Natural killer cell (primary cell): ENCODE measurements around the gene RGS2. TPM values are rescaled to one million over a fixed set of nuclear protein-coding genes. Genes with fewer than 3 reads are reported as not detected.

Source experiments
- ATAC-seq, 3 donors: fragments of 150-1000 bp in 2 of 3; fragments of 200-7000 bp in 1 of 3; cut with Tn5 transposase; 1 replicate in 1 of 3; 2 replicates in 2 of 3; pipeline ENCODE4 v1.10.0; 2021; ENCODE audit warnings: mild to moderate bottlenecking in 2 of 3, moderate library complexity in 2 of 3
- DNase-seq, 2 donors: peaks; one replicate each; pipeline versions ENCODE4 v3.0.0 to v3.0.0-alpha.2; 2013 to 2021; ENCODE audit warnings: mixed read lengths in 1 of 2
- H3K27ac ChIP-seq: one replicate; pipeline ENCODE4 v1.5.1; 2013; ENCODE audit warnings: mild to moderate bottlenecking, low read length
- H3K27me3 ChIP-seq: one replicate; pipeline ENCODE4 v1.6.1; 2013; ENCODE audit warnings: low read length; ENCODE audit not compliant: control insufficient read depth, insufficient read depth
- H3K36me3 ChIP-seq: one replicate; pipeline ENCODE4 v1.6.1; 2013; ENCODE audit warnings: low read length; ENCODE audit not compliant: control insufficient read depth, insufficient read depth
- H3K4me1 ChIP-seq: one replicate; pipeline ENCODE4 v1.6.1; 2013; ENCODE audit warnings: low read length; ENCODE audit not compliant: control insufficient read depth, insufficient read depth
- H3K4me3 ChIP-seq: one replicate; pipeline ENCODE4 v1.5.1; 2013; ENCODE audit warnings: low read length
- H3K9me3 ChIP-seq: one replicate; pipeline ENCODE4 v1.6.1; 2013; ENCODE audit warnings: low read length; ENCODE audit not compliant: control insufficient read depth, insufficient read depth
- H3K27ac Mint-ChIP-seq, 2 donors: one replicate each; pipeline ENCODE4 v1.8.0; 2022; ENCODE audit warnings: mild to moderate bottlenecking in 2 of 2, mixed read lengths in 2 of 2, moderate library complexity in 1 of 2
- H3K27me3 Mint-ChIP-seq, 2 donors: one replicate each; pipeline ENCODE4 v1.8.0; 2022; ENCODE audit warnings: low read depth in 2 of 2, mixed read lengths in 2 of 2
- H3K36me3 Mint-ChIP-seq: one replicate; pipeline ENCODE4 v1.8.0; 2022; ENCODE audit warnings: mixed read lengths
- H3K4me1 Mint-ChIP-seq, 2 donors: one replicate each; pipeline ENCODE4 v1.8.0; 2022; ENCODE audit warnings: mixed read lengths in 2 of 2
- H3K4me3 Mint-ChIP-seq: one replicate; pipeline ENCODE4 v1.8.0; 2022; ENCODE audit warnings: mild to moderate bottlenecking, moderate library complexity, mixed read lengths
- H3K9me3 Mint-ChIP-seq, 2 donors: one replicate each; pipeline ENCODE4 v1.8.0; 2022; ENCODE audit warnings: mixed read lengths in 2 of 2
- WGBS: methylation state at CpG from one replicate; pipeline ENCODE4 v1.1.7; 2013; ENCODE audit warnings: missing lambda C conversion rate; ENCODE audit not compliant: insufficient coverage; 5-methylcytosine and 5-hydroxymethylcytosine counted together
- intact Hi-C: fragments of 100-400 bp; cut with micrococcal nuclease; formaldehyde crosslinking; loops from one replicate; pipeline ENCODE4 v1.14.2; 2022
- total RNA-seq, 4 donors: library from RNA; stranded (reverse); fragments of 120-200 nt in 1 of 4; gene quantifications; one replicate each; pipeline versions ENCODE4 v1.2.3 to v1.2.4, GENCODE V29; 2013 to 2022
- TF ChIP-seq, protein P1 (sequence below): fragments of 200-600 bp; IDR thresholded peaks from one replicate; pipeline ENCODE4 v1.8.0; 2022; ENCODE audit warnings: antibody characterized with exemption

The RGS2 gene
- total RNA-seq, 3 donors from 2014 or later (not counting 1 experiment from before 2014, with no cell fraction given), result 117 to 268 (median 154) TPM

DNA sequence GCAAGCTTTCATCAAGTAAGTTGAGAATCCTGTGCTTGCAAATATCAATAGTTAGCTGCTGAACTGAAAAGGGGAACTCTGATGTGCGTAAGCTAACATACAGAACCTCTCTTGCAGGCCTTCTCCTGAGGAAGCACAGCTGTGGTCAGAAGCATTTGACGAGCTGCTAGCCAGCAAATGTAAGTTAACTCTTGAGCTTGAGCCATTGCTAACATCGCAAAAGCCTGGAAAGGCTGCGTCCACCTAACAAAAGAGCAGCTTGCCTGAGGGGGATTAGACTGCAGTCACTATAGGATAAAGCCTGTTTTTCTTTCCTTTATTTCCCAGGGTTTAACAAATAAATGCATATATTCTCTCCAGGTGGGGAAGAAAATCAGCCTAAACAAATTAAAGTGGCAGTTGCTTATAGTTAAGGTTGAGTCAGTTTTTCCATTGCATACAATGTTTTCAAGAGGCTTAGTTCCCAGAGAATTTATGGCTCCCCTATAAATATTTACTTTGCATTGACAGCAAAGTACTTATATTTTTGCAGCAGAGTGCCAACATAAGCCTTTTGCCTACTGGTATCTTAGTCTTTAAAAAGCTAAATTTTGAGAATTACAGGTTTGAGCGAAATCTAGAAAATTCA is 1.5 kb downstream of the RGS2 start:
- H3K36me3 Mint-ChIP-seq, result peaks cover 12% of the 10 kb centered on the region
- peak overlapping the region in 1 of 2 donors; percentile 99 for H3K27ac Mint-ChIP-seq
- H3K4me3 Mint-ChIP-seq, result peak overlapping the region; percentile 100
- no peak overlapping the region for H3K27ac ChIP-seq
- H3K27me3 Mint-ChIP-seq, result no peaks in the 10 kb centered on the region
- TF ChIP-seq, protein P1, sequence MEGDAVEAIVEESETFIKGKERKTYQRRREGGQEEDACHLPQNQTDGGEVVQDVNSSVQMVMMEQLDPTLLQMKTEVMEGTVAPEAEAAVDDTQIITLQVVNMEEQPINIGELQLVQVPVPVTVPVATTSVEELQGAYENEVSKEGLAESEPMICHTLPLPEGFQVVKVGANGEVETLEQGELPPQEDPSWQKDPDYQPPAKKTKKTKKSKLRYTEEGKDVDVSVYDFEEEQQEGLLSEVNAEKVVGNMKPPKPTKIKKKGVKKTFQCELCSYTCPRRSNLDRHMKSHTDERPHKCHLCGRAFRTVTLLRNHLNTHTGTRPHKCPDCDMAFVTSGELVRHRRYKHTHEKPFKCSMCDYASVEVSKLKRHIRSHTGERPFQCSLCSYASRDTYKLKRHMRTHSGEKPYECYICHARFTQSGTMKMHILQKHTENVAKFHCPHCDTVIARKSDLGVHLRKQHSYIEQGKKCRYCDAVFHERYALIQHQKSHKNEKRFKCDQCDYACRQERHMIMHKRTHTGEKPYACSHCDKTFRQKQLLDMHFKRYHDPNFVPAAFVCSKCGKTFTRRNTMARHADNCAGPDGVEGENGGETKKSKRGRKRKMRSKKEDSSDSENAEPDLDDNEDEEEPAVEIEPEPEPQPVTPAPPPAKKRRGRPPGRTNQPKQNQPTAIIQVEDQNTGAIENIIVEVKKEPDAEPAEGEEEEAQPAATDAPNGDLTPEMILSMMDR, result no peak
- WGBS, result 61% methylated on average over 4 of the region's 5 CpGs
- ATAC-seq (no peak), DNase-seq (peak in 1 of 2 donors; percentile 14)
- no peaks in the 10 kb centered on the region for H3K9me3 Mint-ChIP-seq
- no peaks in the 10 kb centered on the region for H3K9me3 ChIP-seq
- H3K4me1 ChIP-seq, result peaks cover 16% of the 10 kb centered on the region
- H3K4me3 ChIP-seq, result peak overlapping the region; percentile 96
- H3K4me1 Mint-ChIP-seq, result peaks cover 36 to 39% of the 10 kb centered on the region in 2 donors
- H3K36me3 ChIP-seq, result peaks cover 4% of the 10 kb centered on the region
- no peaks in the 10 kb centered on the region for H3K27me3 ChIP-seq
- intact Hi-C loops, result no loop called here

DNA sequence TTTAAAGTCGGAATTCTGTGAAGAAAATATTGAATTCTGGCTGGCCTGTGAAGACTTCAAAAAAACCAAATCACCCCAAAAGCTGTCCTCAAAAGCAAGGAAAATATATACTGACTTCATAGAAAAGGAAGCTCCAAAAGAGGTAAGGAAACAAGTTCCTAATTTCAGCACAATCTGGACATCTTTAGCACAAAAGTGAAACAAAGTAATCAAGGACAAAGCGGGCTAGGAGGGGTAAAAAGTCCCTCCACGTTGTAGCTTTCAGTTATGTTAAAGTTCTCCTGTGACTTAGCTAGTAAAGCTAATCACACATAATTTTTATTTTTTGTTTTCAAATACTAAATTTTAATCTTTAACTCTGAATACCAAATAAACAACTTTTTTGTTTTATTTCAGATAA is 2.2 kb downstream of the RGS2 start:
- 55% methylated on average over 3 of the region's 3 CpGs for WGBS
- no peaks in the 10 kb centered on the region for H3K9me3 Mint-ChIP-seq
- Histone ChIP-seq H3K9me3 (no peaks in the 10 kb centered on the region), H3K27ac (no peak overlapping the region), H3K36me3 (peaks cover 4% of the 10 kb centered on the region), H3K4me3 (no peak overlapping the region), H3K27me3 (no peaks in the 10 kb centered on the region), H3K4me1 (peaks cover 16% of the 10 kb centered on the region)
- H3K27me3 Mint-ChIP-seq, result no peaks in the 10 kb centered on the region
- ATAC-seq, result no peak
- peaks cover 12% of the 10 kb centered on the region for H3K36me3 Mint-ChIP-seq
- TF ChIP-seq, protein P1, result no peak
- H3K4me3 Mint-ChIP-seq, result peak overlapping the region; percentile 51
- no peak overlapping the region for H3K27ac Mint-ChIP-seq
- DNase-seq, result no peak
- intact Hi-C loops, result no loop called here
- peaks cover 36% of the 10 kb centered on the region in 2 donors for H3K4me1 Mint-ChIP-seq

DNA sequence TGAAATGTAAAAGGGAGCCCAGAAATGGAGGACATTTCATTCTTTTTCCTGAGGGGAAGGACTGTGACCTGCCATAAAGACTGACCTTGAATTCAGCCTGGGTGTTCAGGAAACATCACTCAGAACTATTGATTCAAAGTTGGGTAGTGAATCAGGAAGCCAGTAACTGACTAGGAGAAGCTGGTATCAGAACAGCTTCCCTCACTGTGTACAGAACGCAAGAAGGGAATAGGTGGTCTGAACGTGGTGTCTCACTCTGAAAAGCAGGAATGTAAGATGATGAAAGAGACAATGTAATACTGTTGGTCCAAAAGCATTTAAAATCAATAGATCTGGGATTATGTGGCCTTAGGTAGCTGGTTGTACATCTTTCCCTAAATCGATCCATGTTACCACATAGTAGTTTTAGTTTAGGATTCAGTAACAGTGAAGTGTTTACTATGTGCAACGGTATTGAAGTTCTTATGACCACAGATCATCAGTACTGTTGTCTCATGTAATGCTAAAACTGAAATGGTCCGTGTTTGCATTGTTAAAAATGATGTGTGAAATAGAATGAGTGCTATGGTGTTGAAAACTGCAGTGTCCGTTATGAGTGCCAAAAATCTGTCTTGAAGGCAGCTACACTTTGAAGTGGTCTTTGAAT is 2.9 kb downstream of the RGS2 start:
- intact Hi-C loops, result no loop called here
- no peaks in the 10 kb centered on the region for H3K9me3 ChIP-seq
- TF ChIP-seq, protein P1, result no peak
- ATAC-seq (no peak), DNase-seq (no peak)
- no peak overlapping the region for H3K27ac ChIP-seq
- H3K36me3 ChIP-seq, result peaks cover 4% of the 10 kb centered on the region
- peaks cover 14% of the 10 kb centered on the region for H3K4me1 ChIP-seq
- Mint-ChIP-seq H3K27ac (no peak overlapping the region), H3K4me1 (peaks cover 33 to 36% of the 10 kb centered on the region in 2 donors), H3K36me3 (peaks cover 12% of the 10 kb centered on the region), H3K4me3 (no peak overlapping the region), H3K27me3 (no peaks in the 10 kb centered on the region), H3K9me3 (no peaks in the 10 kb centered on the region)
- 90% methylated on average over 6 of the region's 6 CpGs for WGBS
- no peaks in the 10 kb centered on the region for H3K27me3 ChIP-seq
- no peak overlapping the region for H3K4me3 ChIP-seq
